Common myeloid progenitor, CD34-positive (primary cell): ENCODE measurements around the gene SOS1.
A peak's percentile ranks its signal among the peaks of the same experiment; 100 is the strongest.
"Not testable (repeated sequence)": the region's sequence is repeated elsewhere in the genome, so short reads cannot be mapped to it uniquely, and the experiment has no call there.

Source experiments
- CTCF ChIA-PET: fragments of 350-600 bp; sonication (Branson Sonifier 250); formaldehyde crosslinking; loops from one replicate; lab custom pipeline; 2021; ENCODE audit warnings: antibody characterized with exemption; lab: Charles Lee
- POLR2A ChIA-PET: fragments of 350-600 bp; sonication (Branson Sonifier 250); formaldehyde crosslinking; loops from one replicate; lab custom pipeline; 2021; ENCODE audit warnings: antibody characterized with exemption; lab: Charles Lee
- DNase-seq, 3 donors: peaks; one replicate each; pipeline versions ENCODE4 v3.0.0 to v3.0.0-alpha.2; 2013
- H3K27ac ChIP-seq, 2 experiments: 1 replicate in 1 of 2; 2 replicates in 1 of 2; pipeline ENCODE4 v1.7.0; 2013; ENCODE audit warnings: inconsistent platforms in 2 of 2, low read length in 2 of 2, mild to moderate bottlenecking in 2 of 2, low read depth in 1 of 2, moderate library complexity in 1 of 2; ENCODE audit not compliant: severe bottlenecking in 2 of 2, insufficient read depth in 1 of 2, poor library complexity in 1 of 2
- H3K27me3 ChIP-seq, 5 experiments: replicated peaks in 2 of 5; 1 replicate in 3 of 5; 2 replicates in 2 of 5; pipeline versions ENCODE4 v1.6.1 to v1.7.0; 2013; ENCODE audit warnings: low read length in 4 of 5, mild to moderate bottlenecking in 2 of 5, moderate library complexity in 2 of 5, inconsistent platforms in 1 of 5; ENCODE audit not compliant: insufficient read depth in 5 of 5, control insufficient read depth in 4 of 5
- H3K36me3 ChIP-seq, 4 experiments: 1 replicate in 2 of 4; 2 replicates in 2 of 4; pipeline versions ENCODE4 v1.6.1 to v1.7.0; 2013; ENCODE audit warnings: low read length in 3 of 4, control low read depth in 1 of 4, mild to moderate bottlenecking in 1 of 4; ENCODE audit not compliant: control insufficient read depth in 4 of 4, insufficient read depth in 4 of 4
- H3K4me1 ChIP-seq, 4 experiments: 1 replicate in 3 of 4; 2 replicates in 1 of 4; pipeline versions ENCODE4 v1.6.1 to v1.7.1; 2013; ENCODE audit warnings: low read length in 3 of 4, mild to moderate bottlenecking in 3 of 4, control low read depth in 1 of 4, inconsistent platforms in 1 of 4, moderate library complexity in 1 of 4; ENCODE audit not compliant: control insufficient read depth in 4 of 4, insufficient read depth in 4 of 4; ENCODE audit errors: control extremely low read depth in 1 of 4
- H3K4me3 ChIP-seq, 7 experiments: 1 replicate in 4 of 7; 2 replicates in 3 of 7; pipeline versions ENCODE4 v1.5.1 to v1.7.0; 2013; ENCODE audit warnings: mild to moderate bottlenecking in 7 of 7, low read length in 6 of 7, moderate library complexity in 6 of 7, inconsistent platforms in 2 of 7, low read depth in 2 of 7, control low read depth in 1 of 7; ENCODE audit not compliant: insufficient read depth in 4 of 7, control insufficient read depth in 1 of 7; ENCODE audit errors: extremely low read depth in 1 of 7
- H3K9me3 ChIP-seq, 5 experiments: 1 replicate in 4 of 5; 2 replicates in 1 of 5; pipeline versions ENCODE4 v1.6.1 to v1.7.1; 2013; ENCODE audit warnings: low read length in 4 of 5, mild to moderate bottlenecking in 2 of 5, inconsistent platforms in 1 of 5, low read depth in 1 of 5, moderate library complexity in 1 of 5; ENCODE audit not compliant: control insufficient read depth in 4 of 5, insufficient read depth in 2 of 5; ENCODE audit errors: control extremely low read depth in 1 of 5
- WGBS: methylation state at CpG from one replicate; pipeline ENCODE4 v1.1.5; 2013; ENCODE audit not compliant: insufficient coverage; 5-methylcytosine and 5-hydroxymethylcytosine counted together

Gene SOS1

GRCh38 chr2:39139511-39140237, 18.8 kb upstream of the SOS1 start:
- ChIA-PET POLR2A (no interaction called here), CTCF (interaction anchor here (1.1 to 1.5 kb wide), 2 partner anchors 8 to 15 kb away, joined by 4 read pairs; no protein-coding TSS in a partner anchor)
- peaks cover 0 to 25% (median 5%) of the 10 kb centered on the region in 4 experiments for H3K4me1 ChIP-seq
- H3K27ac ChIP-seq = no peak overlapping the region
- H3K9me3 ChIP-seq = no peaks in the 10 kb centered on the region
- WGBS = 100% methylated on average over 1 of the region's 2 CpGs
- no peaks in the 10 kb centered on the region for H3K36me3 ChIP-seq
- no peak for DNase-seq
- no peak overlapping the region for H3K4me3 ChIP-seq
- no peaks in the 10 kb centered on the region for H3K27me3 ChIP-seq

GRCh38 chr2:39138837-39139211, 18.0 kb upstream of the SOS1 start:
- no peak for DNase-seq
- Histone ChIP-seq H3K27me3 (no peaks in the 10 kb centered on the region), H3K4me3 (no peak overlapping the region), H3K27ac (no peak overlapping the region), H3K36me3 (no peaks in the 10 kb centered on the region), H3K9me3 (no peaks in the 10 kb centered on the region), H3K4me1 (peaks cover 0 to 24% (median 4%) of the 10 kb centered on the region in 4 experiments)
- WGBS = 96% methylated on average over 4 of the region's 8 CpGs
- ChIA-PET POLR2A (no interaction called here), CTCF (interaction anchor here (1.1 to 1.8 kb wide), 2 partner anchors 9 to 11 kb away, joined by 3 to 4 read pairs; no protein-coding TSS in a partner anchor)

DNA sequence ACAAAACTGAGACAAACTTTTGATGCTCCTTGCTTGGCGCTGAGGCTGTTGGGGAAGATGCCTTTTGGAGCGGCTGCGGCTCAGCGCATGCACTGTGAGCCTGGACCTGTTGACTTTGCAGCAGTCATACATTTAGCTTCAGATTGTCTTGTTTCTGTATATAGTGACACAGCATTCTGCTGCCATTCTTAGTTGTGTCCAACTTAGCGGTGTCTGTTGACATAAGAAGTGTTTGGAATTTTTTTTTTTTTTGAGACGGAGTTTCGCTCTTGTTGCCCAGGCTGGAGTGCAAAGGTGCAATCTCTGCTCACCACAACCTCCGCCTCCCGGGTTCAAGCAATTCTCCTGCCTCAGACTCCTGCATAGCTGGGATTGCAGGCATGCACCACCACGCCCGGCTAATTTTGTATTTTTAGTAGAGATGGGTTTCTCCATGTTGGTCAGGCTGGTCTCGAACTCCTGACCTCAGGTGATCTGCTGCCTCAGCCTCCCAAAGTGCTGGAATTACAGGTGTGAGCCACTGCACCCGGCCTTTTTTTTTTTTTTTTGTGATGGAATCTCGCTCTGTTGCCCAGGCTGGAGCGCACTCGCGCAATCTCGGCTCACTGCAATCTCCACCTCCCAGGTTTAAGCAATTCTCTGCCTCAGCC, 17.5 kb upstream of the SOS1 start:
- POLR2A ChIA-PET, H3K4me3 ChIP-seq, H3K9me3 ChIP-seq, DNase-seq, H3K27ac ChIP-seq, H3K36me3 ChIP-seq, H3K27me3 ChIP-seq: not testable (repeated sequence)
- CTCF ChIA-PET = interaction anchor here (1.2 to 1.8 kb wide), 2 partner anchors 11 to 18 kb away, joined by 3 read pairs; partner anchors contain the start of gene SOS1
- peaks cover 0 to 19% (median 4%) of the 10 kb centered on the region in 4 experiments for H3K4me1 ChIP-seq
- WGBS = 100% methylated on average over 9 of the region's 18 CpGs

DNA sequence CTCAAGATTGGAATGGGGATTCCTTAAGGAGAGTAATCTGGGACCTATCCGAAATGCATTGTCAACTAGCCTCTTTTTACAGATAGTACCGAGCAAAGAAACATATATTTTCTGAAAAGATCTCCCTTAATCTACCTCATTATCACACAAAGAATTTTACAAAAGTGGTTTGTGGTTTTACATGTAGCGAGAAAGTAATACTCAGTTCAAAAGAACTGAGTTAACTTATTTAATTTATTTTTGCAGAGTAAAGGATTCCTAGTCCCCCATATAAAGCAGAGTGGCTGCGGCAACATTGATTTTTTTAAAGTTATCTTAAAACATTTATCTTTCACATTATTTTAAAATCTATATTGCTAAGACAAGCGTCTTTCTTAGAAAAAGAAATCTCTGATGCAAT, 15.9 kb upstream of the SOS1 start:
- H3K27me3 ChIP-seq = no peaks in the 10 kb centered on the region
- no peaks in the 10 kb centered on the region for H3K36me3 ChIP-seq
- H3K4me1 ChIP-seq = peaks cover 0 to 13% (median 4%) of the 10 kb centered on the region in 4 experiments
- ChIA-PET POLR2A (no interaction called here), CTCF (interaction anchor here (1.2 to 1.8 kb wide), 2 partner anchors 9 to 16 kb away, joined by 3 read pairs; partner anchors contain the start of gene SOS1)
- H3K27ac ChIP-seq = no peak overlapping the region
- no CpG with 5 or more reads among the region's 5 CpGs for WGBS
- no peaks in the 10 kb centered on the region for H3K9me3 ChIP-seq
- no peak for DNase-seq
- no peak overlapping the region for H3K4me3 ChIP-seq

DNA sequence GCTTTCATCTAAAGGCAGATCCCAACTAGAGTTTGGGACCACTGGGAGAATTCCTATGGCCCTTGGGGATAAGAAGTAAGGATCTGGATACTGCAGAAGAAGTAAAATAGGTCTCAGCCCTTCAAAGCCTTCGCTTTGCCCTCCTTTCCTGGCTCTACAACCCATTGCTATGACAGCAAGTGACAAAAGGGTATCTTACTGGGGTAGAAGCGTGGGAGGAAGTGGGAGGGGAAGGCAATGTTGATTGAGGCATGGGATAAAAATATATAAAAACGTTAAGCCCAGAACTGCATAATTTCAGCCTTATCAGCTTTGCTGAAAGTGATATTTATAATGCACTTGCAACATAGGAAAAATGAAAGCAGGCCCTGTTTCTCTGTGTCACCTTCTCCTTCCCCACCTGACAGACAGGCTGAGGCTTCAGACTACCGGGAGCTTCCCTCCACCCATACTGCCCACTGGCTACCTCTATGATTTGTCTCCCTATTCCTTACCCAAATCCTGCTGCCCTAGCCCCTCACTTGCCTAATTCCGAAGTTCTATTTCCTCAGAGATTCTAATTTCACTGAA, 14.9 kb upstream of the SOS1 start:
- Histone ChIP-seq H3K27ac (no peak overlapping the region), H3K27me3 (no peaks in the 10 kb centered on the region), H3K4me3 (peak overlapping the region in 1 of 7 experiments; percentile 46), H3K36me3 (no peaks in the 10 kb centered on the region), H3K9me3 (no peaks in the 10 kb centered on the region), H3K4me1 (peaks cover 0 to 8% (median 4%) of the 10 kb centered on the region in 4 experiments)
- no peak for DNase-seq
- WGBS = 80% methylated on average over 3 of the region's 5 CpGs
- POLR2A ChIA-PET = no interaction called here
- CTCF ChIA-PET = interaction anchor here (0.8 kb wide), 1 partner anchor 11 kb away, joined by 3 read pairs; no protein-coding TSS in a partner anchor

DNA sequence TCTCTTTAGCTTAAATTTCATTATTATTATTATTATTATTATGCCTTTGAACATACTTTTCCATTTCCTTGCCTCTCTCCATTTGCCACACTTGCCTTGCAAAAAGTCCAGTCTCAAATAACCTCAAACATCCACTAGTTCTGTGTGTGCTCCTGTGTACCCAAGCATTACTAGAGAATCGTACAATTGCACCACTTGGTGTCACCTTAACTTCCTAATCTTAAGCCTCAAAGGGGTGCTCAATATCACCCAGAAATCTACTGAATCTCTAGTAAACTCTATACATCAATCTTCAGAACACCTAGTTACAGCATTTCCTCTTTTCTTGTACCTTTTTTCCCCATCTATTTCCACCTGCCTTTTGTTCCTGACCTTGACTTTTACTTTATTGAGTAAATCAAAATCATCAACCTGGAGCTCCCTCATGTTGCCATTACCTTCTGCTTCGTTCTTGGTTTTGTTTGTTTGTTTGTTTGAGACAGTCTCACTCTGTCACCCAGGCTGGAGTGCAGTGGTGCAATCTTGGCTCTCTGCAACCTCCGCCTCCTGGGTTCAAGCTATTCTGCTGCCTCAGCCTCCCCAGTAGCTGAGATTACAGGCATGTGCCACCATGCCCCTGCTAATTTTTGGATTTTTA, 12.5 kb upstream of the SOS1 start:
- POLR2A ChIA-PET = interaction anchor here (0.7 kb wide), 1 partner anchor 1878 kb away, joined by 3 read pairs; no protein-coding TSS in a partner anchor
- no peak for DNase-seq
- WGBS = 88% methylated on average over 2 of the region's 3 CpGs

More for the DNA sequence above, 12.5 kb upstream of the SOS1 start:
- Histone ChIP-seq H3K4me1 (peaks cover 0 to 13% (median 6%) of the 10 kb centered on the region in 4 experiments), H3K27me3 (no peaks in the 10 kb centered on the region), H3K4me3 (no peak overlapping the region), H3K36me3 (no peaks in the 10 kb centered on the region), H3K27ac (no peak overlapping the region), H3K9me3 (no peaks in the 10 kb centered on the region)
- CTCF ChIA-PET = interaction anchor here (0.6 to 1.5 kb wide), 3 partner anchors 9 to 72 kb away, joined by 3 to 4 read pairs (median 3); no protein-coding TSS in a partner anchor
